ENCODE results near the gene TMEM141. TPM values are rescaled to one million over a fixed set of nuclear protein-coding genes. Genes with fewer than 3 reads are reported as not detected.

TMEM141 gene
- total and polyA plus RNA-seq, 12 donors = 48.1 to 107 (median 64.1) TPM

- no peak for TF ChIP-seq CTCF (IDR thresholded peaks at IDR 0.05)
- no peak overlapping the region for H3K4me3 ChIP-seq
- intact Hi-C loops (cut with DNase I) = no loop called here
- peaks cover 0 to 4% (median under 1%) of the 10 kb centered on the region in 9 donors for H3K4me1 ChIP-seq
- ATAC-seq (no peak), DNase-seq (no peak)
- no peaks in the 10 kb centered on the region for H3K27me3 ChIP-seq
- H3K9me3 ChIP-seq = no peaks in the 10 kb centered on the region
- H3K36me3 ChIP-seq = peaks cover 0 to 88% (median 45%) of the 10 kb centered on the region in 9 donors
- H3K27ac ChIP-seq = no peak overlapping the region
- WGBS, 2 donors = 93 to 95% methylated on average over 24 of the region's 24 CpGs
Measured at GRCh38 chr9:136826703-136827582, 35.8 kb downstream of the TMEM141 start.

DNA sequence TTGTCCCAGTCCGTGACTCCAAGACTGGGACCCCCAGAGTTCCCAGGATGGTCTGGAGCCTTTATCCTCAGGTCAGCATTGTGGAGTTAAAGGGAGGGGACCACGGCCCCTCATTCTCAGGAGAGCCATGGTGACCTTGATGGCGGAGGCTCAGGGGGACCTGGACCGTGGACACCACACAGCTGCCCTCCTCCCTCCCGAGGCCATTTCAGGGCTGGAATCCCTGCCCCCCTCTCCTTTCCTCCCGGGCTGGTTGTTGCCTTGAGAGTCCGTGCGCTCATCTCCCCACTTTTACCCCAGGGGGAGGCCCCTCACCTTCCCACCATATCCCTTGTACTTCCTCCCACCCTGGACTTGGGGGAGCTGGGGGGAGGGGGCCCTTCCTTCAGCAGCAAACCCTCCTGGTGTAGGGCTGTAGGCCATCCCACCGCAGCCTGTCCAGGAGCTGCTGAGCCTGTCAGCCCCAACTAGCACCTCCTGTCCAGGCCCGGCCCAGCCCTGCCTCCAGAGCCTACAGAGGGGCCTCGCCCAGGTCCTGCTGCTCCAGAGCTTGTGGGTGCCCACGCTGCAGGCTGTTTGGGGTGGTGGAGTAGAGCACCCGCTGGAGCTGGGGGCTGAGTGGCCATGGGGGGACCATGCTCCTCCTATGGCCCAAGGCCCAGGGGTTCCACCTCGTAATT is 36.8 kb downstream of the TMEM141 start:
- Histone ChIP-seq H3K4me3 (no peak overlapping the region), H3K9me3 (no peaks in the 10 kb centered on the region), H3K27me3 (no peaks in the 10 kb centered on the region), H3K27ac (no peak overlapping the region), H3K4me1 (no peaks in the 10 kb centered on the region), H3K36me3 (peaks cover 0 to 97% (median 45%) of the 10 kb centered on the region in 9 donors)
- intact Hi-C loops (cut with DNase I) = no loop called here
- ATAC-seq = no peak
- DNase-seq = no peak
- TF ChIP-seq CTCF (IDR thresholded peaks at IDR 0.05) = no peak
- 93% methylated on average over 14 of the region's 14 CpGs for WGBS, 2 donors

GRCh38 chr9:136828474-136829140 is 37.5 kb downstream of the TMEM141 start:
- H3K4me3 ChIP-seq = no peak overlapping the region
- intact Hi-C loops (cut with DNase I) = no loop called here
- peaks cover 0 to 93% (median 45%) of the 10 kb centered on the region in 9 donors for H3K36me3 ChIP-seq
- H3K9me3 ChIP-seq = no peaks in the 10 kb centered on the region
- WGBS, 2 donors = 94 to 96% methylated on average over 31 of the region's 31 CpGs
- H3K27ac ChIP-seq = no peak overlapping the region
- H3K27me3 ChIP-seq = no peaks in the 10 kb centered on the region
- no peaks in the 10 kb centered on the region for H3K4me1 ChIP-seq
- DNase-seq = no peak
- TF ChIP-seq CTCF (IDR thresholded peaks at IDR 0.05) = no peak
- ATAC-seq = no peak

DNA sequence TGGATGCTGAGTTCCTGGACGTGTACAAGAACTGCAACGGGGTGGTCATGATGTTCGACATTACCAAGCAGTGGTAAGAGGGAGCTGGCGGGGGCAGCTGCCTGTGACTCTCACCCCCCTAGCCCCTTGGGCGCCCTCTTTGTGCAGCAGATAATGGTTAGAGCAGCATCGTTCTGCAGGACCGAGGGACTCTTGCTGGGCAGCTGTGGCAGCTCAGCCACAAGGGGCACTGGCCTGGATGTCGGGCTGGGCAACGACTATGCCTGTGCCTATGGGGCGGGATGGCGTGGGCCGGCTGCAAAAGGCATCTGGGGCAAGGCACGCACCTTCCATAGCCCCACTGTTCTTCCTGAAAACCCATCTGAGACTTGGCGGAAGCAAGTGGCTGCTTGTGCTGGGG is 38.3 kb downstream of the TMEM141 start:
- Histone ChIP-seq H3K4me3 (no peak overlapping the region), H3K27me3 (no peaks in the 10 kb centered on the region), H3K27ac (no peak overlapping the region), H3K9me3 (no peaks in the 10 kb centered on the region), H3K4me1 (no peaks in the 10 kb centered on the region), H3K36me3 (peaks cover 0 to 90% (median 45%) of the 10 kb centered on the region in 9 donors)
- 91% methylated on average over 14 of the region's 14 CpGs for WGBS, 2 donors
- intact Hi-C loops (cut with DNase I) = no loop called here
- ATAC-seq (peak in 1 of 8 donors; percentile 6), DNase-seq (no peak)
- no peak for TF ChIP-seq CTCF (IDR thresholded peaks at IDR 0.05)
